ENCODE results near the gene CLRN1.

Gene CLRN1, protein sequence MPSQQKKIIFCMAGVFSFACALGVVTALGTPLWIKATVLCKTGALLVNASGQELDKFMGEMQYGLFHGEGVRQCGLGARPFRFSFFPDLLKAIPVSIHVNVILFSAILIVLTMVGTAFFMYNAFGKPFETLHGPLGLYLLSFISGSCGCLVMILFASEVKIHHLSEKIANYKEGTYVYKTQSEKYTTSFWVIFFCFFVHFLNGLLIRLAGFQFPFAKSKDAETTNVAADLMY

DNA sequence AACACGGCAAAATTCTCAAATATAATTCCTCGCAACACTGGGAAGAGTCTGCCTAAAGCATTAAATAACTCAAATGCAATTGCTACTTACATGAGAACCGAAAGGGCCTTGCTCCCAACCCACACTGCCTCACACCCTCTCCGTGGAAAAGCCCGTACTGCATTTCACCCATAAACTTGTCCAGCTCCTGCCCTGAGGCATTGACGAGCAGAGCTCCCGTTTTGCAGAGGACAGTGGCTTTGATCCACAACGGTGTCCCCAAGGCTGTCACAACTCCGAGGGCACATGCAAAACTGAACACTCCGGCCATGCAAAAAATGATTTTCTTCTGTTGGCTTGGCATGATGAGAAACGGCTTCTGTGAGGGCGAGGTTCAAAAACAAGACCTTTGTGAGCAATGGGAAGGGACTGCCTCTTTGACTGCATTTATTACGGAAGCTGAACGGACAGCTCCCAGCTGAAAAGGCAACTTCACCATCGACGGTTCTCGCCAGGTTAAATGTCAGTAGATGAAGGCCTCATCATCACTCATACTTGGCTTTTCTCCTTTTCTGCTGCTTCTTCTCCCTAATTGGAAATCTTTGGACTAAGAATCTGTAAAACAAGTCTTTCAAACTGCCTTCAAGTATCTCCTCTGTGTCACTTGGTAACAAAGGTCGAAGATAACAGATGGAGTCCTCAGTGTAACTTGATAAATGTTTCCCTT lies at the start of gene CLRN1:
TSS of gene CLRN1 (minus strand) at position 362 of the 706 bp plus-strand sequence. CDS start at position 343, 19 bp downstream.
- TF ChIP-seq GATA3 (IDR thresholded peaks at IDR 0.05; ENCODE audit: low read depth, low read length): no peak
- TF ChIP-seq GATA2 (IDR thresholded peaks at IDR 0.05; ENCODE audit: low read depth, low read length): no peak

DNA sequence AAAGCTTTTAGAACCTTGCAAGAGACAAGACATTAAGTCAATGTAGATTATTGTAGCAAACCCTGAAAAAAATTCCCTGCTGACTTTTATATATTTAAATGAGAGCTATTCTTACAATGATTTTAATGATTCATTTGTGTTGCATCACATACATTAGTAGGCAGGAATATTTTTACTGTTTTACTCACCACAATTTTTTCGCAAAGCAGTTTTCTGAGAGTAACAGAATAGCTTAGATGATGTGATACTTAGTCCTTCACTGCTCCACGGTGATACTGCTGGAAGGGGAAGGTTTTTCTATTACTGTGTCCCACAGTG lies 43.9 kb upstream of the CLRN1 start:
- no peak for TF ChIP-seq GATA3 (IDR thresholded peaks at IDR 0.05; ENCODE audit: low read depth, low read length)
- no peak for TF ChIP-seq GATA2 (IDR thresholded peaks at IDR 0.05; ENCODE audit: low read depth, low read length)

- TF ChIP-seq GATA2 (IDR thresholded peaks at IDR 0.05; ENCODE audit: low read depth, low read length): no peak
- no peak for TF ChIP-seq GATA3 (IDR thresholded peaks at IDR 0.05; ENCODE audit: low read depth, low read length)
Observed at GRCh38 chr3:151015767-151016477, 43.4 kb upstream of the CLRN1 start.

DNA sequence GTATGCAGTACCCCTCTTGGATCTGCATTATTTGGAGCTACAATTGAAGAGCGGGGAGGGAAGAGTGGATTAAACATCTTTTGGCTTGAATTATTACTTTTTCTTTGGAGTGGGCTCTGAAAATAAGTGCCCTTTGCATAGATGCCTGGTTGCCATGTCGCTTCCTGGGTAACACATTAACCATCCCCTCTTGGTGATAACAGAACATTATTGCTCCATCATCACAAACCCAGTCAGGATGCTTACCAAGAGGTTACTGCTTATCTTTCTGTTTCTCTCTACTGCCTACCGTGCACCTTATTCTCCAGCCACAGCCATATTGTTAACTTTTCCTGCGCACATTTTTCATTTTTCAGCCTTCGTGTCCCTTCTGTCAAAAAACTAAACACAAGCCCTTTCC lies 42.7 kb upstream of the CLRN1 start:
- no peak for TF ChIP-seq GATA2 (IDR thresholded peaks at IDR 0.05; ENCODE audit: low read depth, low read length)
- no peak for TF ChIP-seq GATA3 (IDR thresholded peaks at IDR 0.05; ENCODE audit: low read depth, low read length)

GRCh38 chr3:151014501-151015018 lies 42.0 kb upstream of the CLRN1 start:
- TF ChIP-seq GATA2 (IDR thresholded peaks at IDR 0.05; ENCODE audit: low read depth, low read length) (no peak), GATA3 (IDR thresholded peaks at IDR 0.05; ENCODE audit: low read depth, low read length) (no peak)

GRCh38 chr3:151012753-151013152 lies 40.2 kb upstream of the CLRN1 start:
- TF ChIP-seq GATA3 (IDR thresholded peaks at IDR 0.05; ENCODE audit: low read depth, low read length) (no peak), GATA2 (IDR thresholded peaks at IDR 0.05; ENCODE audit: low read depth, low read length) (no peak)

DNA sequence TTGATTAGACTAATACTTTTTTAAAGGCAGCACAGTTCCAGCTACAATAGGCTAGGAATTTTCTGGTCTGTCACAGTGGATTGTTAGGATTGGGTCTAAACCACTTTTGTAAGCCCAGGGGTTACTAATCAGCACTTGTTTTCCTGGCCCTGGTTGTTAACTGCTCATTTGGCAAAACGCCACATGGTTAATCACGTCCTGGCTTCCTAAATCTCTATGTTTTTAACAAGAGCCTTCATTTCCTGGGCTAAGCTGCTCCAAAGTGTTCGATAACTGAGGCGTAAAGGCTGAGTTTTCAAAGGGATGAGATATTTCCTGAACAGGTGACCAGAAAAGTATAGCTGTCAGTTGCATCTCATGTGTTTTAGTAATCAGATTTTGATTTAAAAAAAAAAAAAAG lies 38.9 kb upstream of the CLRN1 start:
- TF ChIP-seq GATA3 (IDR thresholded peaks at IDR 0.05; ENCODE audit: low read depth, low read length) (no peak), GATA2 (IDR thresholded peaks at IDR 0.05; ENCODE audit: low read depth, low read length) (no peak)

DNA sequence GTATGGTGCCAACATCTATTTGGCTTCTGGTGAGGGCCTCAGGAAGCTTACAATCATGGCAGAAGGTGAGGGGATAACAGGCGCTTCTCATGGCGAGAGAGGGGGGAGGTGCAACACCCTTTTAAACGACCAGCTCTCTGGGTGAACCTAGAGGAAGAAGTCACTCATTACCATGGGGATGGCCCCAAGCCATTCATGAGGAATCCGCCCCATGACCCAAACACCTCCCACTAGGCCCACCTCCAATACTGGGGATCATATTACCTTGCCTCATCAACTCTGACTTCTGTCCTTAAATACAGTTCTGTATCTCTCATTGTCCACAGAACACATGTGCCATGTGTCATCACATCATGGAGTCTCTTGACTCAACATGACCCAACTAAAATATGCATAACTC lies 37.5 kb upstream of the CLRN1 start:
- no peak for TF ChIP-seq GATA3 (IDR thresholded peaks at IDR 0.05; ENCODE audit: low read depth, low read length)
- TF ChIP-seq GATA2 (IDR thresholded peaks at IDR 0.05; ENCODE audit: low read depth, low read length): no peak

GRCh38 chr3:151009430-151009829 lies 36.9 kb upstream of the CLRN1 start:
- TF ChIP-seq GATA2 (IDR thresholded peaks at IDR 0.05; ENCODE audit: low read depth, low read length) (no peak), GATA3 (IDR thresholded peaks at IDR 0.05; ENCODE audit: low read depth, low read length) (no peak)

DNA sequence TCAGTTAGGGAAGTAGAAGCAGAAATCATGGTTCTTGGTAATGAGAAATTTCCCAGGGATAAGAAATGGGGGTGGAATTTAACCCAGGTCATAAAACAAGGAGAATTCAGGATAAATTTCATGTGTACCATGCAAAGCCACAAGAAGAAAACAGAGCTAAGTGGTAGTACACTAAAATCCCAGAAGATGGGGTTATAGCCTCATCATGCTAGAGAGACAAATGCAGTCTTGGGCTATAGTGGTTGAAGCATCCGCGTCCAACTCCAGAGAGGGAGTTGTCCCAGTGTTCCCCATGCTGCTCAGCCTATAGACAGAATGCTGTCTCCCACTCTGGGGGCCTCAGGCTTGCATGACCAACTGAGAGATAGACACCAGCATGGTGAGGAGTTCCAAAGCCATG lies 36.2 kb upstream of the CLRN1 start:
- TF ChIP-seq GATA2 (IDR thresholded peaks at IDR 0.05; ENCODE audit: low read depth, low read length) (no peak), GATA3 (IDR thresholded peaks at IDR 0.05; ENCODE audit: low read depth, low read length) (no peak)

- TF ChIP-seq GATA3 (IDR thresholded peaks at IDR 0.05; ENCODE audit: low read depth, low read length) (no peak), GATA2 (IDR thresholded peaks at IDR 0.05; ENCODE audit: low read depth, low read length) (no peak)
Observed at GRCh38 chr3:151003768-151004134, 31.2 kb upstream of the CLRN1 start.

GRCh38 chr3:151003029-151003767 lies 30.7 kb upstream of the CLRN1 start:
- TF ChIP-seq GATA3 (IDR thresholded peaks at IDR 0.05; ENCODE audit: low read depth, low read length) (no peak), GATA2 (IDR thresholded peaks at IDR 0.05; ENCODE audit: low read depth, low read length) (no peak)

GRCh38 chr3:151002003-151002981 lies 29.8 kb upstream of the CLRN1 start:
- no peak for TF ChIP-seq GATA3 (IDR thresholded peaks at IDR 0.05; ENCODE audit: low read depth, low read length)
- TF ChIP-seq GATA2 (IDR thresholded peaks at IDR 0.05; ENCODE audit: low read depth, low read length): no peak

All from SH-SY5Y (cell line).